SK-N-SH treated with all-trans-retinoic acid at 6 μM for 48 hours (cell line): ENCODE results near the gene POLR3B.

Experiments
- ATAC-seq: fragments of 200-7000 bp; cut with Tn5 transposase; 3 replicates; pipeline ENCODE4 v1.9.1; 2020; ENCODE audit warnings: mild to moderate bottlenecking, moderate library complexity
- ARNTL ChIP-seq: fragments of 450-650 bp; formaldehyde crosslinking; IDR thresholded peaks from 2 replicates; pipeline ENCODE4 v1.5.0; 2020; ENCODE audit warnings: low read depth, mild to moderate bottlenecking, moderate library complexity, borderline replicate concordance
- BACH2 ChIP-seq: fragments of 250-450 bp; sonication (Bioruptor Pico); IDR thresholded peaks from 2 replicates; pipeline ENCODE4 v1.9.0; 2021; ENCODE audit warnings: mild to moderate bottlenecking, borderline replicate concordance
- CREB5 ChIP-seq: fragments of 250-450 bp; sonication (Bioruptor Pico); IDR thresholded peaks from 2 replicates; pipeline ENCODE4 v1.5.1; 2020; ENCODE audit warnings: low read depth, mild to moderate bottlenecking, moderate library complexity
- CSDC2 ChIP-seq: fragments of 250-450 bp; sonication (Bioruptor Pico); IDR thresholded peaks from 2 replicates; pipeline ENCODE4 v1.5.0; 2020; ENCODE audit warnings: mild to moderate bottlenecking, moderate library complexity
- ESRRG ChIP-seq: fragments of 250-450 bp; sonication (Bioruptor Pico); IDR thresholded peaks from 2 replicates; pipeline ENCODE4 v1.6.1; 2021; ENCODE audit warnings: mild to moderate bottlenecking
- GLIS3 ChIP-seq: fragments of 250-450 bp; sonication (Bioruptor Pico); IDR thresholded peaks from 2 replicates; pipeline ENCODE4 v1.5.0; 2020; ENCODE audit warnings: mild to moderate bottlenecking, moderate library complexity
- OSR1 ChIP-seq: fragments of 250-450 bp; sonication (Bioruptor Pico); IDR thresholded peaks from 2 replicates; pipeline ENCODE4 v1.8.0; 2022; ENCODE audit warnings: moderate library complexity, mild to moderate bottlenecking, inconsistent platforms
- PATZ1 ChIP-seq: fragments of 250-450 bp; sonication (Bioruptor Pico); IDR thresholded peaks from 2 replicates; pipeline ENCODE4 v1.8.0; 2020; ENCODE audit warnings: mild to moderate bottlenecking, moderate library complexity, borderline replicate concordance
- POU6F1 ChIP-seq: fragments of 250-450 bp; sonication (Bioruptor Pico); IDR thresholded peaks from 2 replicates; pipeline ENCODE4 v1.8.0; 2021; ENCODE audit warnings: low read depth, mild to moderate bottlenecking, moderate library complexity, borderline replicate concordance
- PPARA ChIP-seq: fragments of 250-450 bp; sonication (Bioruptor Pico); IDR thresholded peaks from 2 replicates; pipeline ENCODE4 v1.5.0; 2020; ENCODE audit warnings: mild to moderate bottlenecking, borderline replicate concordance
- SNAI2 ChIP-seq: fragments of 250-450 bp; sonication (Bioruptor Pico); IDR thresholded peaks from 2 replicates; pipeline ENCODE4 v1.5.0; 2020; ENCODE audit warnings: mild to moderate bottlenecking, moderate library complexity
- TOX ChIP-seq: fragments of 250-450 bp; sonication (Bioruptor Pico); IDR thresholded peaks from 2 replicates; pipeline ENCODE4 v1.8.0; 2021; ENCODE audit warnings: mild to moderate bottlenecking, moderate library complexity, borderline replicate concordance
- TSHZ2 ChIP-seq: fragments of 250-450 bp; sonication (Bioruptor Pico); IDR thresholded peaks from 2 replicates; pipeline ENCODE4 v1.5.0; 2020; ENCODE audit warnings: mild to moderate bottlenecking, moderate library complexity
- ZC3H10 ChIP-seq: fragments of 250-450 bp; sonication (Bioruptor Pico); IDR thresholded peaks from 2 replicates; pipeline ENCODE4 v1.5.1; 2021; ENCODE audit warnings: mild to moderate bottlenecking, moderate library complexity
- ZNF565 ChIP-seq: fragments of 450-650 bp; formaldehyde crosslinking; conservative IDR thresholded peaks from 2 replicates; pipeline ENCODE4 v1.5.0; 2020; ENCODE audit warnings: low read depth, mild to moderate bottlenecking, moderate library complexity
- ZNF70 ChIP-seq: fragments of 450-650 bp; formaldehyde crosslinking; IDR thresholded peaks from 2 replicates; pipeline ENCODE4 v1.5.0; 2020; ENCODE audit warnings: mild to moderate bottlenecking, moderate library complexity
- ZNF8 ChIP-seq: fragments of 450-650 bp; formaldehyde crosslinking; IDR thresholded peaks from 2 replicates; pipeline ENCODE4 v1.5.0; 2020; ENCODE audit warnings: mild to moderate bottlenecking, moderate library complexity

Gene POLR3B

GRCh38 chr12:106495354-106495965 is 137.9 kb downstream of the POLR3B start:
- TF ChIP-seq GLIS3 (no peak), TOX (CRISPR knock-in tag) (no peak), CSDC2 (CRISPR knock-in tag) (no peak), ZNF70 (CRISPR knock-in tag) (no peak), SNAI2 (CRISPR knock-in tag) (no peak), TSHZ2 (CRISPR knock-in tag) (no peak), POU6F1 (CRISPR knock-in tag) (no peak), ESRRG (no peak), CREB5 (no peak), ZC3H10 (no peak), OSR1 (no peak)
- ATAC-seq: no peak

GRCh38 chr12:106498056-106498455 is 140.5 kb downstream of the POLR3B start:
- ATAC-seq: no peak
- TF ChIP-seq SNAI2 (CRISPR knock-in tag) (no peak), PATZ1 (CRISPR knock-in tag) (no peak), ZNF8 (CRISPR knock-in tag) (no peak), ZNF565 (no peak)
- TF ChIP-seq, all 23 proteins: peak for 0

- ATAC-seq: no peak
- TF ChIP-seq ESRRG (no peak), BACH2 (no peak), PPARA (CRISPR knock-in tag) (no peak), ZNF8 (CRISPR knock-in tag) (no peak), CSDC2 (CRISPR knock-in tag) (no peak), ARNTL (CRISPR knock-in tag) (no peak), OSR1 (no peak), TSHZ2 (CRISPR knock-in tag) (no peak), ZNF70 (CRISPR knock-in tag) (no peak), ZNF565 (no peak), TOX (CRISPR knock-in tag) (no peak)
Measured at GRCh38 chr12:106499628-106500027, 142.1 kb downstream of the POLR3B start.

GRCh38 chr12:106506691-106507090 is 149.1 kb downstream of the POLR3B start:
- ATAC-seq: no peak
- TF ChIP-seq PATZ1 (CRISPR knock-in tag) (no peak), ARNTL (CRISPR knock-in tag) (no peak), ESRRG (no peak), TOX (CRISPR knock-in tag) (no peak), PPARA (CRISPR knock-in tag) (no peak), OSR1 (no peak), CSDC2 (CRISPR knock-in tag) (no peak), SNAI2 (CRISPR knock-in tag) (no peak)
- TF ChIP-seq, all 23 proteins: peak for 0
